Measurements from ENCODE around the gene PDE4B.

DNA sequence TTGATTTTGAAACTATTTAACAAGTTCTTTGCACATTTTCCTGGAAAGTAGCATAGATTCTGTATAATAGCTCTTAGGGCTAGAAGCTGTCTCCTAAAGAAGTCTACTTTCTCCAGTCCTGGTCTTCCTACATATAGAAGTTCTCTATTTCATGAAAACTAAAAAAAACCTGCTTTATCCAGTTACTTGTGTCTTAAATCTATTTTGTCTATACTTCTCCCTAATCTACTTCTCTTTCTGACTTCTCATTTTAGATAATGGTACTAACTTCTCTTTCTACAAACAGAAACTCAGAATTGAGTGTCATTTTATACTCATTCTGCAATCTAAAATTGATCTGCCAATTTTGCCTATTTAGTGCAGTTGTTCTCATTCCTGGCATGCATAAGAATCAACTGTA, 28.7 kb downstream of the PDE4B start:
- TF ChIP-seq, protein P1, sequence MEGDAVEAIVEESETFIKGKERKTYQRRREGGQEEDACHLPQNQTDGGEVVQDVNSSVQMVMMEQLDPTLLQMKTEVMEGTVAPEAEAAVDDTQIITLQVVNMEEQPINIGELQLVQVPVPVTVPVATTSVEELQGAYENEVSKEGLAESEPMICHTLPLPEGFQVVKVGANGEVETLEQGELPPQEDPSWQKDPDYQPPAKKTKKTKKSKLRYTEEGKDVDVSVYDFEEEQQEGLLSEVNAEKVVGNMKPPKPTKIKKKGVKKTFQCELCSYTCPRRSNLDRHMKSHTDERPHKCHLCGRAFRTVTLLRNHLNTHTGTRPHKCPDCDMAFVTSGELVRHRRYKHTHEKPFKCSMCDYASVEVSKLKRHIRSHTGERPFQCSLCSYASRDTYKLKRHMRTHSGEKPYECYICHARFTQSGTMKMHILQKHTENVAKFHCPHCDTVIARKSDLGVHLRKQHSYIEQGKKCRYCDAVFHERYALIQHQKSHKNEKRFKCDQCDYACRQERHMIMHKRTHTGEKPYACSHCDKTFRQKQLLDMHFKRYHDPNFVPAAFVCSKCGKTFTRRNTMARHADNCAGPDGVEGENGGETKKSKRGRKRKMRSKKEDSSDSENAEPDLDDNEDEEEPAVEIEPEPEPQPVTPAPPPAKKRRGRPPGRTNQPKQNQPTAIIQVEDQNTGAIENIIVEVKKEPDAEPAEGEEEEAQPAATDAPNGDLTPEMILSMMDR (conservative IDR thresholded peaks at IDR 0.05; ENCODE audit: low read depth, low read length) = no peak
- TF ChIP-seq EZH2 (IDR thresholded peaks at IDR 0.05; ENCODE audit: low read length, unreplicated experiment) (no peak), EZH2phosphoT487 (IDR thresholded peaks at IDR 0.05; ENCODE audit: borderline replicate concordance, low read length) (no peak)

All from PC-3 (cell line).